ENCODE data around the gene PRCD. TPM values are rescaled to one million over a fixed set of nuclear protein-coding genes. Genes with fewer than 3 reads are reported as not detected.
A peak's percentile ranks its signal among the peaks of the same experiment; 100 is the strongest.

The PRCD gene
- total RNA-seq, 1 donor from 2014 or later = 9.8 TPM

- ATAC-seq (no peak), DNase-seq (ENCODE audit: low spot score) (no peak)
- intact Hi-C loops (cut with DNase I) = no loop called here
These were observed 3.1 kb upstream of the PRCD start for GRCh38 chr17:76536511-76537287.

GRCh38 chr17:76537288-76537577 lies 2.6 kb upstream of the PRCD start:
- DNase-seq (ENCODE audit: low spot score) (peak; percentile 81), ATAC-seq (no peak)
- intact Hi-C loops (cut with DNase I) = no loop called here

DNA sequence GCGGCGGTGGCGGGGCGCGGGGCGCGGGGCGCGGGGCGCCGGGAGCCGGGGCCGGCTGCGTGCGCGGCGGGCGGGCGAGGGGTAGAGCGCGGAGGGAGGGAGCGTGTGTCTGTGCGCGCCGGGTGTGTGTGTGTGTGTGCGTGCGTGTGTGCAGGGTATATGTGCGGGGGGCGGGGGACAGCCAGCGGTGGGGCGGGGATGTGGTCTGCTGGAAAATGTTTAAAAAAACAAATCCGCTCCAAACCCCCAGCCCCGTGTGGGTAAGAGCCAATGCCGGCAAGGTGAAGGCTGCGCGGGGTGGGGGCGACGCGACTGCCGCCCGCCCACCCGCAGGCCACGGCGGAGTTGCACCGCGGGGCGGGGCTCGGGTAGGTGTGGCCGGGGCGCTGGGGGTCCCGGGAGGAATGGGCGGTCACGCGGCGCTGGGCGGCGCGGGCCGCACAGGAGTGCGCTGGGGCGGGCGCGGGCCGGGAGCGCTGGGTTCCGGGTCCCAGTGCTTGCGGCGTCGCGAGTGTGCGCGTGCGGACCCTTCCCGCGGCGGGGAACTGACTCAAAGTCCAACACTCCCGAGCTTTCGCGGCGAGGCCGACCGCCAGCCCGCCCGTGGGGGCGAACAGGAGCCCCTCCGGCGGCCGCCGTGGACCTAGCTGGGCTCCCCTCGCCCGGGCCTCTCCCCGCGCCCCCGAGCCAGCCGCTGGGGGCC lies 2.1 kb upstream of the PRCD start, which contains the start of gene CYGB:
Gene CYGB, minus strand, starts transcription at position 132 of the 703 bp plus-strand sequence. CDS start 167 bp downstream, outside the sequence.
- intact Hi-C loops (cut with DNase I) = no loop called here
- DNase-seq (ENCODE audit: low spot score) = no peak
- peak; percentile 56 for ATAC-seq

GRCh38 chr17:76538281-76538931 lies 1.4 kb upstream of the PRCD start:
- DNase-seq (ENCODE audit: low spot score) (peak; percentile 67), ATAC-seq (no peak)
- intact Hi-C loops (cut with DNase I) = no loop called here

DNA sequence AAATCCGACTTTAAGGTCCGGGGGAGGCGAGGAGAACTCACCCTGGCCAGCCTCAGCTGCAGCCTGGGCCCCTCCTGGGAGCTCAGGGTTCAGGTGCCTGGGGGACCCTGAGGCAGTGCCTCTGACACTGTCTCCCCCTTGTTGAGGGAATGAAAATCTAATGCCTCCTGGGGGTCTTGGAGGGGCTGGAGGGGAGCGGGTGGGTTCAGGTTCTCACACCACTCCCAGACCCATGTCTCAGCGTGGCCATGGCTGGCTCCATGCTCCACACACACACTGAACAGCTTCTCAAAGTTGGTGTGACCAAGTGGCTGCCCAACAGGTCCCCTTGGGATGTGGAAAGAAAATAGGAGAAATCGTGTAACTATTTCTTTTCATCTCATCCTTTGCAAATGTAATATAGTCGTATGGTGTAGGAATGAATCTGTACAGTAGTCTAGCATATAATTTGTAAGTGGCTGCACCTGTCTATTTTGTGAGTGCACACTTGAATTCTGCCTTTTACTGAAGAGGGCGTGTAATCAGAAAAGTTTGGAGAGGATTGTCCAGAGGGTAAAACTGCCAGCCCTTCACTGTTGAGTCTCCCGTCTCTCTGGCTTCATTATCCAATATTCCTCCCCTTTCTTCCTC lies 788 bp upstream of the PRCD start:
- no peak for DNase-seq (ENCODE audit: low spot score)
- intact Hi-C loops (cut with DNase I) = no loop called here
- no peak for ATAC-seq

GRCh38 chr17:76540381-76541300 lies 797 bp downstream of the PRCD start:
- peak; percentile 95 for DNase-seq (ENCODE audit: low spot score)
- intact Hi-C loops (cut with DNase I) = no loop called here
- ATAC-seq = peak; percentile 96

GRCh38 chr17:76541739-76542454 lies 2.1 kb downstream of the PRCD start:
- no peak for ATAC-seq
- DNase-seq (ENCODE audit: low spot score) = no peak
- intact Hi-C loops (cut with DNase I) = no loop called here

DNA sequence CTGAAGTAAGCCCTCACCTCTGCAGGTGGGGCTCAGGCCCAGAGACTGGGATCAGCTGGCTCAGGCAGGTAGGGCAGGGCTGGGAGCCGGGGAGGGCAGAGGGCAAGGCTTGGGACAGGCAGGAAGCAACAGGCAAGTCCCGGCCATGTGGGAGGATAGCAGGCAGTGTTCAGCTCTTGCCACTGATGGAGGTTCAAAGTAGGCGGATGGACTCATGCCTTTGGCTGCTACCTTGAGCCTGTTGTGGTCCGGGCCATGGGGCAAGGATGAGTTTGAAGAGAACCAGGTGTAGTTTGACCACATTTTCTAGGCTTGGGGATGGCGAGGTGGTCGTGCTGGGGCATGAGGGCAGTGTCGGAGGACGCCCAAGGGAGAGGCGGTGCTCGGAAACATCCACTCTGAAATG lies 2.7 kb downstream of the PRCD start:
- DNase-seq (ENCODE audit: low spot score) (no peak), ATAC-seq (no peak)
- intact Hi-C loops (cut with DNase I) = no loop called here

GRCh38 chr17:76542984-76543383 lies 3.1 kb downstream of the PRCD start:
- ATAC-seq (no peak), DNase-seq (ENCODE audit: low spot score) (no peak)
- intact Hi-C loops (cut with DNase I) = no loop called here

- no peak for DNase-seq (ENCODE audit: low spot score)
- intact Hi-C loops (cut with DNase I) = no loop called here
- no peak for ATAC-seq
These were observed 3.6 kb downstream of the PRCD start for GRCh38 chr17:76543482-76543825.

- DNase-seq (ENCODE audit: low spot score) = no peak
- no peak for ATAC-seq
- intact Hi-C loops (cut with DNase I) = no loop called here
These were observed 4.1 kb downstream of the PRCD start for GRCh38 chr17:76543826-76544545.

GRCh38 chr17:76544546-76545365 lies 4.9 kb downstream of the PRCD start:
- intact Hi-C loops (cut with DNase I) = no loop called here
- DNase-seq (ENCODE audit: low spot score) (no peak), ATAC-seq (no peak)

DNA sequence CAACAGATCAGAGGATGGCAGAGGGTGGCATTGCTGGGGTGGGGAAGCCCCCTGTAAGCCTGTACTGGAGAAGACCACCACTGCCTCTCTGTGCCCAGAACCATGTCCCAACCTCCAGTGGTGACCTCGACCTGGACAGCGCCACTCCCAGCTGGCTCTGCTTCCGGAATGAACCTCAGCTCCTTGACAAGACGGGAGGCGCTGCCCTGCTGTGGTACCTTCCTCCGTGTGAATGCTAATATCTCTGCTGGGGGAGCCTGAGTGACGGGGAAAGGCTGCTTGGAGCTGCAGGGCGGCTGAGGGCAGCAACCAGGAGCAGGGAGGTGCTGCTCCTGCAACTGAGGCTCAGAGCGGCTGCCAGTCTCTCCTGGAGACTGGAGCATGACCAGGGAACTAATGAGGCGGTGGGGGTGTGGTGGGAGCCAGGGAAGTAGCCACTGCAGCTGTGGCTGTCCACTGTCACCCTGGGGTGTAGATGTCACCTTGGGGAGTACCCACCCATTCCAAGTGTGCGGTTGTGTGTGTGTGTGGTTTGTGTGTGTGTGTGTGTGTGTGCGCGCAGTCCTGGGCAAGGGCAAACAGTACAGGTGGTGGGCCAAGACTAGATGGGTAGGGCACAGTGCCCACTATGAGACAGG lies 6.2 kb downstream of the PRCD start:
- ATAC-seq (no peak), DNase-seq (ENCODE audit: low spot score) (no peak)
- intact Hi-C loops (cut with DNase I) = no loop called here

DNA sequence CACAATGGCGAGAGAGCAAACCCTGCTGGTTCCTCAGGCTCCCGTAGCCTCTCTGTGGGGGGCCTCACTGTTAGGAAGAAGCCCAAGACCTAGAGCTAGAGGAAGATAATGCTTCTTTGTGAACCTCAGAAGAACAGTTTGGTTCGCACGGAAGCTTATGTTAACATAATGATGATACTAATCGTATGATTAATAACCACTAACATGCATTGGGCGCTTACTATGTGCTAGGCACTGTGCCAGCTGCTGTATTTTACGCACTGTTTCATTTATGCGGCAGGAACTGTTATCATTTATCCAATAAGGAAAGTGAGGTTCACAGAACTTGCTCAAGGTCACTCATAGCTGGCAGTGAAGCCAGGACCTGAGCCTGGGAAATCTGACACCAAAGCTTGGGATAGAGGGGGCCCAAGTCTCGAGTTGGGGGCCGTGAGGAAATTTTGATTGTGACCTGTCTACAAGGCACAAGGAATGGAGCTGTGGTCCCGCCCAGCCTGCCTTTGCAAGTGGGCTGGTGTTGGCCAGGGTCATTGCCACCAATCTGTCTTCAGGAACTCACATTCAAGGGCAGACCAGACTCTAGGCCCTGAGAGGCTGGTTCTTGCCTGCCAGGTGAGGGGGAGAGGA lies 6.8 kb downstream of the PRCD start:
- peak; percentile 5 for ATAC-seq
- no peak for DNase-seq (ENCODE audit: low spot score)
- intact Hi-C loops (cut with DNase I) = no loop called here

DNA sequence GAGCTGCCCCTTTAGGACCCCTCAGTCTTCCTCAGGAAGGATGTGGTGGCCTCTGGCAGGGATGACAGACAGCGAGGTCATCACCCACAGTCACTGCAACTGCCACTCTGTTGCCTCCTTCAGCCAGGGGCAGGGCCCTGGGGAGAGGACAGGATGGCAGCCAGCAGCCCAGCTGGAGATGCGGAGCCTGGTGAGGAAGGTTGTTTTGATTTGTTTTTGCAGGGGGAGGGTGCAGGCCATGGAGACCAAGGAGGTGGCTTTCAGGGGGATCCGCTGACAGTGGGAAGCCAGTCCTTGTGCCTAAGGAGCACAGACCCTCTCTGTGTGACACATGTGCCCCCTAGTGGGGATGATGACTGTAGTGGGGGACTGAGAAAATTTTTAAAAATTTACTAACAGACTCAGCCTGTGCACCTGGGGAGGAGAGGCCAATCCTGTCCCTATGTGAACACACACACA lies 7.4 kb downstream of the PRCD start:
- peak; percentile 82 for DNase-seq (ENCODE audit: low spot score)
- peak; percentile 87 for ATAC-seq
- intact Hi-C loops (cut with DNase I) = no loop called here
